Endothelial cell of umbilical vein (primary cell): ENCODE results near the gene APBB2. TPM values are rescaled to one million over a fixed set of nuclear protein-coding genes. Genes with fewer than 3 reads are reported as not detected.

ENCODE experiments used
- BruUV-seq: library from RNA; stranded (reverse); fragments of 400-500 nt; replicated peaks from 2 replicates; lab custom pipeline; 2021; lab: Mats Ljungman, UMichigan
- CTCF ChIA-PET: fragments of 300-600, 350-600 bp; sonication (Branson Sonifier 250); formaldehyde crosslinking; loops from one replicate; lab custom pipeline; 2021; ENCODE audit warnings: antibody characterized with exemption, inconsistent platforms; lab: Charles Lee
- POLR2A ChIA-PET: fragments of 300-600, 350-600 bp; sonication (Branson Sonifier 250); formaldehyde crosslinking; loops from one replicate; lab custom pipeline; 2021; ENCODE audit warnings: antibody characterized with exemption, inconsistent platforms; lab: Charles Lee
- DNase-seq: peaks from one replicate; pipeline ENCODE4 v3.0.0-alpha.2; 2011; ENCODE audit warnings: low read depth, low spot score
- FAIRE-seq: peaks from 2 replicates; lab custom pipeline; 2011; peaks lifted over from hg19 to GRCh38; lab: Jason Lieb, UNC
- H2AFZ ChIP-seq: 2 replicates; pipeline ENCODE4 v1.6.0; 2012; ENCODE audit warnings: low read depth, low read length, control low read depth, inconsistent platforms
- H3K27ac ChIP-seq: 2 replicates; pipeline ENCODE4 v1.5.1; 2011; ENCODE audit warnings: low read depth, mild to moderate bottlenecking, control low read depth, low read length, moderate library complexity; ENCODE audit not compliant: insufficient read depth
- H3K27me3 ChIP-seq, 2 experiments: 2 replicates each; pipeline versions ENCODE4 v1.6.0 to v1.6.1; 2011; ENCODE audit warnings: low read length in 2 of 2, mixed read lengths in 1 of 2; ENCODE audit not compliant: control insufficient read depth in 2 of 2, insufficient read depth in 2 of 2
- H3K36me3 ChIP-seq, 2 experiments: 2 replicates in 1 of 2; 3 replicates in 1 of 2; pipeline ENCODE4 v1.5.1; 2011; ENCODE audit warnings: low read length in 2 of 2, mild to moderate bottlenecking in 1 of 2, moderate library complexity in 1 of 2; ENCODE audit not compliant: control insufficient read depth in 2 of 2, insufficient read depth in 2 of 2; ENCODE audit errors: extremely low read depth in 1 of 2
- H3K4me1 ChIP-seq: 3 replicates; pipeline ENCODE4 v1.5.1; 2011; ENCODE audit warnings: mild to moderate bottlenecking, low read length; ENCODE audit not compliant: control insufficient read depth, insufficient read depth; ENCODE audit errors: extremely low read depth
- H3K4me2 ChIP-seq: 2 replicates; pipeline ENCODE4 v1.6.1; 2011; ENCODE audit warnings: low read length, control low read depth, mixed read lengths; ENCODE audit not compliant: insufficient read depth
- H3K4me3 ChIP-seq, 3 experiments: fragments of 200-600 bp in 1 of 3; sonication (generic), shearing (Covaris generic) in 1 of 3; replicated peaks in 1 of 3; 2 replicates each; pipeline ENCODE4 v1.5.1; 2011 to 2016; ENCODE audit warnings: control low read depth in 3 of 3, low read length in 3 of 3, mild to moderate bottlenecking in 2 of 3, inconsistent platforms in 1 of 3, low read depth in 1 of 3, moderate library complexity in 1 of 3; ENCODE audit not compliant: insufficient read depth in 1 of 3
- H3K79me2 ChIP-seq: 2 replicates; pipeline ENCODE4 v1.6.0; 2012; ENCODE audit warnings: low read length, inconsistent platforms; ENCODE audit not compliant: control insufficient read depth, insufficient read depth
- H3K9ac ChIP-seq: replicated peaks from 2 replicates; pipeline ENCODE3; 2011; ENCODE audit warnings: low read length, control low read depth; ENCODE audit not compliant: insufficient read depth; ENCODE audit errors: extremely low read depth
- H3K9me1 ChIP-seq: replicated peaks from 3 replicates; pipeline ENCODE4 v1.6.0; 2011; ENCODE audit warnings: mild to moderate bottlenecking, low read length; ENCODE audit not compliant: control insufficient read depth, insufficient read depth; ENCODE audit errors: extremely low read depth
- H3K9me3 ChIP-seq: replicated peaks from 2 replicates; pipeline ENCODE4 v1.5.1; 2012; ENCODE audit warnings: low read length, inconsistent platforms; ENCODE audit not compliant: control insufficient read depth, insufficient read depth
- H4K20me1 ChIP-seq: replicated peaks from 2 replicates; pipeline ENCODE3; 2011; ENCODE audit warnings: mild to moderate bottlenecking, low read length; ENCODE audit not compliant: control insufficient read depth, insufficient read depth; ENCODE audit errors: extremely low read depth
- CTCF ChIP-seq, 2 donors: IDR thresholded peaks; 1 replicate in 1 of 2; 2 replicates in 1 of 2; pipeline ENCODE4 v1.5.1; 2011; ENCODE audit warnings: low read length in 2 of 2, mild to moderate bottlenecking in 2 of 2, moderate library complexity in 2 of 2, control low read depth in 1 of 2, inconsistent platforms in 1 of 2, low read depth in 1 of 2; ENCODE audit not compliant: insufficient read depth in 1 of 2; ENCODE audit errors: extremely low read depth in 1 of 2
- EZH2 ChIP-seq: IDR thresholded peaks from 2 replicates; pipeline ENCODE4 v1.6.1; 2012; ENCODE audit warnings: borderline replicate concordance, low read depth, mild to moderate bottlenecking, moderate library complexity, low read length, inconsistent platforms; ENCODE audit not compliant: severe bottlenecking
- FOS ChIP-seq: IDR thresholded peaks from 2 replicates; pipeline ENCODE4 v1.6.1; 2011; ENCODE audit warnings: mild to moderate bottlenecking, low read length, moderate library complexity, borderline replicate concordance; ENCODE audit not compliant: insufficient read depth
- GATA2 ChIP-seq: IDR thresholded peaks from 2 replicates; pipeline ENCODE4 v1.7.0; 2011; ENCODE audit warnings: low read depth, mild to moderate bottlenecking, moderate library complexity, mixed read lengths, low read length; ENCODE audit not compliant: insufficient read length, insufficient read depth
- JUN ChIP-seq: IDR thresholded peaks from 2 replicates; pipeline ENCODE4 v1.6.1; 2011; ENCODE audit warnings: borderline replicate concordance, low read depth; ENCODE audit not compliant: insufficient read length, insufficient read depth
- MAX ChIP-seq: IDR thresholded peaks from 2 replicates; pipeline ENCODE4 v1.6.1; 2011; ENCODE audit not compliant: insufficient read depth, insufficient read length
- MYC ChIP-seq: IDR thresholded peaks from one replicate; pipeline ENCODE4 v1.6.1; 2011; ENCODE audit warnings: mild to moderate bottlenecking, low read depth, low read length
- POLR2A ChIP-seq: IDR thresholded peaks from 2 replicates; pipeline ENCODE4 v1.6.1; 2012; ENCODE audit warnings: low read depth, mild to moderate bottlenecking, control low read depth, low read length
- dilution Hi-C: fragments of 300-500 bp; cut with MboI; formaldehyde crosslinking; loops from one replicate; pipeline ENCODE4 v1.15.0; 2019; ENCODE audit warnings: low sequenced_read_pairs; ENCODE audit not compliant: extremely low pct_ligation_motif_present
- intact Hi-C: fragments of 100-400 bp; cut with micrococcal nuclease; formaldehyde crosslinking; loops from one replicate; pipeline ENCODE4 v1.10.0; 2022
- polyA plus RNA-seq, 4 experiments: library from polyadenylated mRNA; depleted of rRNA in 3 of 4; stranded (reverse) in 3 of 4; unstranded in 1 of 4; fragments of >200 nt; gene quantifications; 2 replicates each; pipeline versions ENCODE4 v1.2.1 to v1.2.3, GENCODE V29; 2011 to 2012; ENCODE audit warnings: missing spikeins in 1 of 4
- total RNA-seq: library from RNA; stranded (reverse); gene quantifications from 2 replicates; pipeline ENCODE4 v1.2.3, GENCODE V29; 2021

Gene APBB2
- total and polyA plus RNA-seq, 2 donors (not counting 3 experiments of a cell fraction or from before 2014, with no cell fraction given) = 79.8 to 124 TPM

GRCh38 chr4:40825014-40825838 is 389.1 kb downstream of the APBB2 start:
- POLR2A ChIA-PET = no interaction called here
- FAIRE-seq = no peak
- CTCF ChIA-PET = interaction anchor here (1.1 kb wide), 1 partner anchor 16 kb away, joined by 3 read pairs; no protein-coding TSS in a partner anchor

GRCh38 chr4:40822420-40823166 is 391.7 kb downstream of the APBB2 start:
- H3K4me2 ChIP-seq = no peak overlapping the region
- H3K9ac ChIP-seq = no peak overlapping the region
- dilution Hi-C loops (no loop called here), intact Hi-C loops (no loop called here)
- H3K9me1 ChIP-seq = no peaks in the 10 kb centered on the region
- no peak for TF ChIP-seq POLR2A
- no peak for TF ChIP-seq FOS
- TF ChIP-seq JUN = no peak
- no peak for TF ChIP-seq CTCF (IDR thresholded peaks at IDR 0.05; ENCODE audit: extremely low read depth in 1 of 2, insufficient read depth in 1 of 2, low read depth in 1 of 2, low read length in 2 of 2)
- TF ChIP-seq MAX = no peak
- TF ChIP-seq MYC = no peak
- no peaks in the 10 kb centered on the region for H3K9me3 ChIP-seq
- no peaks in the 10 kb centered on the region for H4K20me1 ChIP-seq
- H3K79me2 ChIP-seq = no peaks in the 10 kb centered on the region
- FAIRE-seq = no peak
- DNase-seq = no peak
- CTCF ChIA-PET = no interaction called here
- no peak overlapping the region for H3K27ac ChIP-seq
- peaks cover 19 to 29% of the 10 kb centered on the region in 2 experiments for H3K36me3 ChIP-seq
- POLR2A ChIA-PET = no interaction called here
- no peaks in the 10 kb centered on the region for H3K27me3 ChIP-seq
- no TSS peak for BruUV-seq
- no peak overlapping the region for H3K4me3 ChIP-seq
- no peaks in the 10 kb centered on the region for H3K4me1 ChIP-seq
- no peak overlapping the region for H2AFZ ChIP-seq

More at GRCh38 chr4:40825014-40825838, 389.1 kb downstream of the APBB2 start:
- no peak overlapping the region for H3K4me2 ChIP-seq
- no peak for DNase-seq
- no peak overlapping the region for H3K4me3 ChIP-seq
- dilution Hi-C loops = no loop called here
- intact Hi-C loops = no loop called here
- H3K9ac ChIP-seq = no peak overlapping the region
- no peaks in the 10 kb centered on the region for H3K27me3 ChIP-seq
- H3K9me3 ChIP-seq = no peaks in the 10 kb centered on the region
- H2AFZ ChIP-seq = no peak overlapping the region
- TF ChIP-seq FOS = no peak
- no peak for TF ChIP-seq MYC
- no peak for TF ChIP-seq EZH2
- TF ChIP-seq GATA2 = no peak
- H3K4me1 ChIP-seq = no peaks in the 10 kb centered on the region
- no peaks in the 10 kb centered on the region for H3K9me1 ChIP-seq
- H4K20me1 ChIP-seq = no peaks in the 10 kb centered on the region
- no peaks in the 10 kb centered on the region for H3K79me2 ChIP-seq
- BruUV-seq = no TSS peak
- peaks cover 22 to 38% of the 10 kb centered on the region in 2 experiments for H3K36me3 ChIP-seq
- H3K27ac ChIP-seq = no peak overlapping the region
